Large intestine (tissue), 3 donors: ENCODE data around the gene BATF3. TPM values are rescaled to one million over a fixed set of nuclear protein-coding genes. Genes with fewer than 3 reads are reported as not detected.
"Not testable (repeated sequence)": the region's sequence is repeated elsewhere in the genome, so short reads cannot be mapped to it uniquely, and the experiment has no call there.

Source experiments
- DNase-seq, 2 donors: peaks; one replicate each; pipeline versions ENCODE4 v3.0.0 to v3.0.0-alpha.2; 2013
- H3K27ac ChIP-seq: one replicate; pipeline ENCODE4 v1.5.1; 2013; ENCODE audit warnings: low read length
- H3K27me3 ChIP-seq: 2 replicates; pipeline ENCODE4 v1.6.1; 2013; ENCODE audit warnings: low read length; ENCODE audit not compliant: control insufficient read depth, insufficient read depth
- H3K36me3 ChIP-seq: 2 replicates; pipeline ENCODE4 v1.6.1; 2013; ENCODE audit warnings: low read length; ENCODE audit not compliant: control insufficient read depth, insufficient read depth
- H3K4me1 ChIP-seq: one replicate; pipeline ENCODE4 v1.6.1; 2013; ENCODE audit warnings: low read length; ENCODE audit not compliant: control insufficient read depth, insufficient read depth
- H3K4me3 ChIP-seq: one replicate; pipeline ENCODE4 v1.5.1; 2013; ENCODE audit warnings: low read length
- H3K9me3 ChIP-seq: one replicate; pipeline ENCODE4 v1.6.1; 2013; ENCODE audit warnings: mild to moderate bottlenecking, low read depth, low read length, moderate library complexity; ENCODE audit not compliant: control insufficient read depth
- WGBS: methylation state at CpG from one replicate; pipeline ENCODE4 v1.1.5; 2013; ENCODE audit warnings: low lambda C conversion rate; ENCODE audit not compliant: insufficient coverage; 5-methylcytosine and 5-hydroxymethylcytosine counted together
- polyA plus RNA-seq: library from polyadenylated mRNA; unstranded; fragments of 120-200 nt; gene quantifications from one replicate; pipeline ENCODE4 v1.2.1, GENCODE V29; 2013

BATF3 gene
- polyA plus RNA-seq, 1 donor, result 3.0 TPM

DNA sequence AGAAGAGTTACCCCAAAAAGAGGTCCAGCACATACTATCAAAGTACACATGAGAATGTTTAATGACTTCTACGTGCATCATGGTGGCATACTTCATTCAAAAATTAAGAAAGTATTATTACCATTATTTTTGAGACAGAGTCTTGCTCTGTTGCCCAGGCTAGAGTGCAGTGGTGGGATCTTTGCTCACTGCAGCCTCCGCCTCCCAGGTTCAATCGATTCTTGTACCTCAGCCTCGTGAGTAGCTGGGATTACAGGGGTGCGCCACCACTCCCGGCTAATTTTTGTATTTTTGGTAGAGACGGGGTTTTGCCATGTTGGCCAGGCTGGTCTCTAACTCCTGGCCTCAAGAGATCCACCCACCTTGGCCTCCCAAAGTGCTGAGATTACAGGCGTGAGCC lies 12.3 kb upstream of the BATF3 start:
- not testable (repeated sequence) for H3K4me3 ChIP-seq, H3K9me3 ChIP-seq, H3K27me3 ChIP-seq, H3K27ac ChIP-seq, H3K36me3 ChIP-seq, DNase-seq, H3K4me1 ChIP-seq
- no CpG with 5 or more reads among the region's 8 CpGs for WGBS

DNA sequence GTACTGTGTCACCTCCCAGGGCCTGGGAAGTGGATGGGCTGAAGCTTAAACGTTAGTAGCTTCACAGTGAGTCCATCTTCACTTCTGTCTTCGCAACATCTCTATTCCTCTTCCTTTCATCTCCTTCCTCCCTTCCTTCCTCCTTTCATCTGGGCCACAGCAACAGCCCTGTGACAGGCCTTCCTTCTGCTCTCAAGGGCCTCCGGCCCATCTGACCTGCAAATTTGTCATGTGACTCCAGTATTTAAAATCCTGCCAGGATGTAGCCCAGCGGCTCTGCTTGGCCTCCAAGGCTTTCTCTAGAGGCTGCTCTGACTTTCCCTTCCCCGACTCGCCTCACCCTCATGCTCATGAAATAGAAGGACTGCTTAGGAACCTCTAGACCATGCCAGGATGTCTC lies 10.9 kb upstream of the BATF3 start:
- H3K4me3 ChIP-seq, result no peak overlapping the region
- H3K4me1 ChIP-seq, result no peaks in the 10 kb centered on the region
- no peaks in the 10 kb centered on the region for H3K9me3 ChIP-seq
- H3K27ac ChIP-seq, result no peak overlapping the region
- 67% methylated on average over 4 of the region's 6 CpGs for WGBS
- H3K36me3 ChIP-seq, result no peaks in the 10 kb centered on the region
- peaks cover 4% of the 10 kb centered on the region for H3K27me3 ChIP-seq
- DNase-seq, result no peak

DNA sequence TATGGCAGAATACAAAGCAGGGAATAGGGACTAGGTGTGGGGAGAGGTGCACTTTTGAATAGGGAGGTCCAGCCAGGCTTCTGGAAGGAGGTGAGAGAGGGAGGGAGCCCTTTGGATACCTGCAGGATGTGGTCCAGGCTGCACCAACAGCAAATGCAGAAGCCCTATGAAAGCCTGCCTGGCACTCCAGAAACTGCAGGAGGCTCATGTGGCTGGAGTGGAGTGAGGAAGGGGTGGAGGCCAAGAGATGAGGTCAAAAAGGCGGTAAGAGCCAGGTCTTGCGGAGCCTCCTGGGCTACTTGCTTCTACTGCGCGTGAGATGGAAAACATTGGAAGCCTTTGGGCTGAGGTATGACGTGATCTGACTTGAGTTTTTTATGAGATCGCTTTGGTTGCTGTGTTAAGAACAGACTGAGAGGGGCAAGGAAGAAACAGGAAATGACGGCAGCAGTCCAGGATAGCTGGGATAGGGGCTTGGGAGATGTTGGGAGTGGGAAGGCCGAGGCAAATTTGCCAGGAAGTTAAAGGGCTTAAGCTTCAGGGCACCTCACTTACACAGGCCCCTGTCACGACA lies 4.4 kb upstream of the BATF3 start:
- Histone ChIP-seq H3K27ac (no peak overlapping the region), H3K27me3 (peaks cover 34% of the 10 kb centered on the region), H3K9me3 (peaks cover 6% of the 10 kb centered on the region), H3K36me3 (no peaks in the 10 kb centered on the region), H3K4me3 (no peak overlapping the region), H3K4me1 (peaks cover 19% of the 10 kb centered on the region)
- DNase-seq, result no peak
- 93% methylated on average over 5 of the region's 9 CpGs for WGBS

DNA sequence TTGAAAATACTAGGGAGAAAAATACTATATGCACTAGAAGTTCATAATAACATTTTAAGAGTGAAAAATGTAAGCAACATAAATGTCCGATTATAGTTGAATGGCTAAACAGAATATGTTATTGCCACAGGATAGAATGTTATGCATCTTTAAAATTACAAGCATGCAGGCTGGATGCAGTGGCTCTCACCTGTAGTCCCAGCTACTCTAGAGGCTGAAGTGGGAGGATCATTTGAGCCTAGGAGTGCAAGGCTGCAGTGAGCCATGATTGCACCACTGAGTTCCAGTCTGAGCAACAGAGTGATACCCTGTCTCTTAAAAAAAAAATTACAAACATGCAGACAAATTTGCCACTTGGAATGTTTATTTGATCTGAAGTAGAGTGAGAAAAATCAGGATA lies 3.0 kb upstream of the BATF3 start:
- WGBS, result no CpG with 5 or more reads among the region's 1 CpG
- Histone ChIP-seq H3K27ac (no peak overlapping the region), H3K9me3 (peaks cover 6% of the 10 kb centered on the region), H3K36me3 (no peaks in the 10 kb centered on the region), H3K4me1 (peaks cover 30% of the 10 kb centered on the region), H3K27me3 (peaks cover 46% of the 10 kb centered on the region), H3K4me3 (no peak overlapping the region)
- DNase-seq, result no peak

- Histone ChIP-seq H3K4me1 (peaks cover 30% of the 10 kb centered on the region), H3K9me3 (peaks cover 6% of the 10 kb centered on the region), H3K36me3 (no peaks in the 10 kb centered on the region), H3K27me3 (peaks cover 54% of the 10 kb centered on the region), H3K4me3 (no peak overlapping the region), H3K27ac (no peak overlapping the region)
- no peak for DNase-seq
- WGBS, result no CpG with 5 or more reads among the region's 1 CpG
These were observed 2.3 kb upstream of the BATF3 start for GRCh38 chr1:212701910-212702309.

DNA sequence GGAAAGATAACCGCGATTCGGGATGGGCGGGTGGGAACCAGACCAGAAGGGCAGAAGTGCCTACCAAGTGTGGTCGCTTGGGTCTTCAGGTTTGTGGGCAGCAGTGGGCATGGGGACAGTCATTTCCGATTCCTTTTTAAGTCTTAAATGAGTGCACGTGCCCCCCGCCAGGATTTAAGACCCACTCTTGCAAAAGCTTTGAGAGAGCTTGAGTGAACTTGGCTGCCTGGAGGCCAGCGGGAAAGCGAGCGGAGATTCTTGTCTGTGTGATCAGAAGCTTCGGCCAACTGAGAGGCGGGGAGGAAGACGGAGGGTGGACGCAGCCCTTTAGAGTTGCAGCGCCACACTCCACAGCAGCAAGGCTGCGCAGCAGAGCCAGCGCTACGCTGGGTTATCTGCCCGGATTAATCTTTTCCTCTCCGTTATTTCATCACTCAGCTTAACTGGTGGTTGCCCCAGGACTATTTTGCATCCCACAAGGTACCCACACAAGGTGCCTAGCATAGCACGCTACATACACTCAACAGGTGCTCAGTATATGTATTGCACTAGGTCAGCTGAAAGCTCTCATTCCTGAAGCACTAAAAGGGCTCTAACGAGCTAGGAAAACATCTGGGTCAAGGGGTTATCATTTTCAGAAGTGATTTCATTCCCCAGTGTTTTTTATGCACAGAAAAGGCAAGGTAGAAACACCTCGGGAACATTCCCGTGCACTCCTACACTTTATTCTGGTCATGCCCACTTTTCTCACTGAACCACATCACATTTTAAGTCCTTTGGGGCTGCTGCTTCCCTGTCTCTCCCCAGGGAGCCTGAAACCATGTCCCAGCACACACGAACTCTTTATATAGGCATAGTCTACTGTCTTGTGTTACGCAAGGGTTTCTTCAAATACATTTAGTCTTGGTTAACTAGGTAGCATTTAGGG lies 1.5 kb upstream of the BATF3 start:
- no CpG with 5 or more reads among the region's 27 CpGs for WGBS
- peaks cover 30% of the 10 kb centered on the region for H3K4me1 ChIP-seq
- peaks cover 61% of the 10 kb centered on the region for H3K27me3 ChIP-seq
- H3K27ac ChIP-seq, result no peak overlapping the region
- no peaks in the 10 kb centered on the region for H3K36me3 ChIP-seq
- peak overlapping the region; percentile 38 for H3K4me3 ChIP-seq
- peak in 1 of 2 donors; percentile 49 for DNase-seq
- peaks cover 6% of the 10 kb centered on the region for H3K9me3 ChIP-seq

- Histone ChIP-seq H3K4me1 (peaks cover 30% of the 10 kb centered on the region), H3K27me3 (peaks cover 69% of the 10 kb centered on the region), H3K9me3 (peaks cover 6% of the 10 kb centered on the region), H3K4me3 (peak overlapping the region; percentile 38), H3K27ac (no peak overlapping the region), H3K36me3 (no peaks in the 10 kb centered on the region)
- WGBS, result no CpG with 5 or more reads among the region's 56 CpGs
- DNase-seq, result peak in 1 of 2 donors; percentile 41
These were observed 717 bp upstream of the BATF3 start for GRCh38 chr1:212700223-212700891.

DNA sequence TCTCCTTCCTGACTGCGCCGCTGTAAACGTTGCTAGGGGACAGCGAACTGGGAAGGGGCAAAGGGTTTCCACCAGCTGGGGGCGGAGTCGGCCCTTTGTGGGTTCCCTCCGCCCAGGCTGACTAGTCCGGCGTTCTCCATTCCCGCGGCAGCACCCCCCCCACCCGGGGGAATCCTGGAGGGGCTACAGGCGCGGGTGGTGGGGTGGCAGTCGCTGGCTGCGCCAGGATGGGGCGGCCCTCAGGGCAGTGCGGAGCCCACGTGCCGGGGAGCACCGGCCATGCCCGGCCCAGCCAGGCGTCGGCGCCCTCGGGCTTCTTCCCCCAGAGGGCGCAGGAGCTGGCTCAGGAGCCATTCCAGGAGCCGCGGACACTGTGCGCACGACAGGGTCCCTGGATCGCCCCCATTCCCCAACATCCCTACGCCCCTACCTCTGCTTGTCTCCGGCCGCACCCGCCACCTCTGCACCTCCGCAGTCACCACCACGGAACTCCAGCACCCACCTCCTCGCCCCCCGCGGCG lies 476 bp downstream of the BATF3 start:
- no peak overlapping the region for H3K27ac ChIP-seq

GRCh38 chr1:212698467-212699103 lies 1.1 kb downstream of the BATF3 start:
- H3K27ac ChIP-seq, result no peak overlapping the region
- H3K36me3 ChIP-seq, result no peaks in the 10 kb centered on the region
- DNase-seq, result no peak
- WGBS, result 20% methylated on average over 1 of the region's 12 CpGs
- H3K4me1 ChIP-seq, result peaks cover 30% of the 10 kb centered on the region
- peaks cover 67% of the 10 kb centered on the region for H3K27me3 ChIP-seq
- peaks cover 6% of the 10 kb centered on the region for H3K9me3 ChIP-seq
- H3K4me3 ChIP-seq, result peak overlapping the region; percentile 38

More for the DNA sequence above, 476 bp downstream of the BATF3 start:
- Histone ChIP-seq H3K4me1 (peaks cover 30% of the 10 kb centered on the region), H3K27me3 (peaks cover 70% of the 10 kb centered on the region), H3K9me3 (peaks cover 6% of the 10 kb centered on the region), H3K36me3 (no peaks in the 10 kb centered on the region), H3K4me3 (peak overlapping the region; percentile 38)
- no CpG with 5 or more reads among the region's 42 CpGs for WGBS
- peak; percentile 30 to 67 for DNase-seq
